Loucy (cell line): ENCODE results near the gene SKI.

Source experiments
- H2AFZ ChIP-seq: fragments of 200-600 bp; sonication (generic); 2 replicates; pipeline ENCODE4 v1.6.0; 2016; ENCODE audit warnings: antibody characterized with exemption, mild to moderate bottlenecking, low read length, moderate library complexity
- H3F3A ChIP-seq: fragments of 200-600 bp; 2 replicates; pipeline ENCODE4 v1.6.0; 2016; ENCODE audit warnings: antibody characterized with exemption, low read depth, mild to moderate bottlenecking
- H3K27me3 ChIP-seq: fragments of 200-600 bp; sonication (generic); 2 replicates; pipeline ENCODE4 v1.6.1; 2014; ENCODE audit warnings: low read length, mild to moderate bottlenecking; ENCODE audit not compliant: insufficient read depth, poor library complexity, severe bottlenecking
- H3K36me3 ChIP-seq: fragments of 200-600 bp; sonication (generic); 2 replicates; pipeline ENCODE4 v1.6.1; 2016; ENCODE audit warnings: low read length; ENCODE audit not compliant: insufficient read depth
- H3K4me1 ChIP-seq: fragments of 200-600 bp; sonication (generic); 2 replicates; pipeline ENCODE4 v1.5.1; 2014; ENCODE audit warnings: low read length, mild to moderate bottlenecking; ENCODE audit not compliant: insufficient read depth, poor library complexity, severe bottlenecking
- H3K4me2 ChIP-seq: fragments of 200-600 bp; sonication (generic); 2 replicates; pipeline ENCODE4 v1.6.0; 2014; ENCODE audit warnings: antibody characterized with exemption, low read length, low read depth, mild to moderate bottlenecking; ENCODE audit not compliant: poor library complexity, severe bottlenecking
- H3K4me3 ChIP-seq: fragments of 200-600 bp; sonication (generic); 2 replicates; pipeline ENCODE4 v1.5.1; 2014; ENCODE audit warnings: low read length, mild to moderate bottlenecking, mixed read lengths; ENCODE audit not compliant: poor library complexity, severe bottlenecking
- H3K79me2 ChIP-seq: fragments of 200-600 bp; sonication (generic); 2 replicates; pipeline ENCODE4 v1.6.1; 2014; ENCODE audit warnings: low read length; ENCODE audit not compliant: insufficient read depth
- H3K9ac ChIP-seq: fragments of 200-600 bp; sonication (generic); 2 replicates; pipeline ENCODE4 v1.6.0; 2014; ENCODE audit warnings: mild to moderate bottlenecking, low read depth, low read length, moderate library complexity; ENCODE audit not compliant: poor library complexity, severe bottlenecking
- H3K9me2 ChIP-seq: fragments of 200-600 bp; sonication (generic); replicated peaks from 2 replicates; pipeline ENCODE4 v1.6.1; 2016; ENCODE audit warnings: low read depth, low read length, mixed read lengths
- H3K9me3 ChIP-seq: fragments of 200-600 bp; sonication (generic); 2 replicates; pipeline ENCODE4 v1.6.1; 2014; ENCODE audit warnings: mild to moderate bottlenecking, antibody characterized with exemption, low read length, low read depth; ENCODE audit not compliant: insufficient read depth
- H4K20me1 ChIP-seq: fragments of 200-600 bp; sonication (generic); 2 replicates; pipeline ENCODE4 v1.6.0; 2014; ENCODE audit warnings: antibody characterized with exemption, low read length, mild to moderate bottlenecking; ENCODE audit not compliant: insufficient read depth, poor library complexity, severe bottlenecking
- CTCF ChIP-seq: fragments of 200-600 bp; sonication (generic); conservative IDR thresholded peaks from 2 replicates; pipeline ENCODE4 v1.5.1; 2014; ENCODE audit warnings: mild to moderate bottlenecking, antibody characterized with exemption, low read length
- EZH2phosphoT487 ChIP-seq: fragments of 200-600 bp; IDR thresholded peaks from 2 replicates; pipeline ENCODE4 v1.6.1; 2018; ENCODE audit warnings: antibody characterized with exemption, mild to moderate bottlenecking, moderate library complexity, borderline replicate concordance

The SKI gene

DNA sequence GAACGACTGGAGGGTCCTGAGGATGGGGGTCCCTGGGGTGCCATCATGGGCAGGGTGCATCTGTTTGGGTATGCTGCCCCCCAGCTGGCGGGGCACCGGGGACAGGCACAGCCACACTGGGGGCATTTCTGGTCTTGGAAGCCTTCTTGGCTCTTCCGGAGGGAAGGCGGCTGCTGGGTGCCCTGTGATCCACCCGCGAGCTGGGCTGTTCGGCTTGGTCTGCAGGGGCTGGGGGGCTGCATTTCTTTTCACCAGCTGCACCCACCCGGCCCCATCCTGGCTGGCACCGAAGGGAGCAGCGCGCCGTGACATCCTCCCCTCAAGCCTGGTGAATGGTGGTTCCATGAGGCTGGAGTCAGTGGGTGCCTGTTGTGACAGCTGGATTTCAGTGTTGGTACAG lies 45.7 kb upstream of the SKI start:
- Histone ChIP-seq H3K9ac (no peak overlapping the region), H3K4me3 (no peak overlapping the region), H2AFZ (no peak overlapping the region), H4K20me1 (no peaks in the 10 kb centered on the region), H3K4me2 (no peak overlapping the region), H3K79me2 (no peaks in the 10 kb centered on the region), H3K36me3 (no peaks in the 10 kb centered on the region), H3K9me2 (no peaks in the 10 kb centered on the region), H3F3A (no peaks in the 10 kb centered on the region), H3K4me1 (no peaks in the 10 kb centered on the region), H3K27me3 (no peaks in the 10 kb centered on the region), H3K9me3 (no peaks in the 10 kb centered on the region)
- no peak for TF ChIP-seq CTCF
- TF ChIP-seq EZH2phosphoT487: no peak

DNA sequence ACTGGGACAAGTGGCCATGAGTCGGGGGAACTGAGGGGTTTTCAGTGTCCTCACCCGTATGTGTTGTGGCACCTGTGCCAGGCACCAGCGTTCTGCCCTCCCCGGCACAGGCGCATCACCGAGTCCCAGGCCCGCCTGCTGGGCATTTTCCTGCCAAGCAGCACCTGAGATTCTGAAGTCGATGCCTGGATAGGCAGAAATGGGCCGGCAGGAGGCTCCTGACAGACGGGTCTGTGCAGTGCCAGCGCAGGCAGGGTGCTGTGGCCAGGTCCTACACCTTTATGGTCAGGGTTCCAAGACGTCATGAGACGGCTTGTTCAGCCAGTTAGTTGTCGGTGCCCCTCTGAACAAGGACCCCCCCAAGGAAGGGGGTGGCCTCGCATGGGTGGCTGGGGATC lies 44.2 kb upstream of the SKI start:
- Histone ChIP-seq H3K27me3 (no peaks in the 10 kb centered on the region), H3K9ac (no peak overlapping the region), H3K36me3 (no peaks in the 10 kb centered on the region), H2AFZ (no peak overlapping the region), H3K79me2 (no peaks in the 10 kb centered on the region), H3K4me3 (no peak overlapping the region), H3K4me1 (no peaks in the 10 kb centered on the region), H3F3A (no peaks in the 10 kb centered on the region), H3K4me2 (no peak overlapping the region), H3K9me2 (no peaks in the 10 kb centered on the region), H4K20me1 (no peaks in the 10 kb centered on the region), H3K9me3 (no peaks in the 10 kb centered on the region)
- no peak for TF ChIP-seq EZH2phosphoT487
- TF ChIP-seq CTCF: no peak

DNA sequence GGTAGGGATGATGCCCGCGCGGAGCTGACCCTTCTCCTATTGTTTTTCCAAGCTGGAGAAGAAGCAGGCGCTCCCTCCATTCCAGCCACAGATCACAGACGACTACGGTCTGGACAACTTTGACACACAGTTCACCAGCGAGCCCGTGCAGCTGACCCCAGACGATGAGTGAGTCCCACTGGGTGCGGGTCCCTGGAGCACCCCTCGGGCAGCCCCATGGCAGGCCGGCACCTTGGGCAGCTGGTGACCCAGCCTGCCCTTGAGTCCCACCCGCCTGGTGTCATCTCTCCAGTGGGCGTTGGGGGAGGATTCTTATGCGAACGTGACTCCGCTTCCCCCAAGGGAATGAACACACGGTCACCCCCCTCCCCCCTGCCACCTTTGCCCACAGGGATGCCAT lies 43.6 kb upstream of the SKI start:
- no peak for TF ChIP-seq EZH2phosphoT487
- no peak for TF ChIP-seq CTCF
- Histone ChIP-seq H3K9me3 (no peaks in the 10 kb centered on the region), H3K27me3 (no peaks in the 10 kb centered on the region), H4K20me1 (no peaks in the 10 kb centered on the region), H3K79me2 (no peaks in the 10 kb centered on the region), H2AFZ (no peak overlapping the region), H3K9ac (no peak overlapping the region), H3F3A (no peaks in the 10 kb centered on the region), H3K36me3 (no peaks in the 10 kb centered on the region), H3K9me2 (no peaks in the 10 kb centered on the region), H3K4me3 (no peak overlapping the region), H3K4me2 (no peak overlapping the region), H3K4me1 (no peaks in the 10 kb centered on the region)
